A549 (cell line): Measurements from ENCODE around the gene MYOM1. TPM values are rescaled to one million over a fixed set of nuclear protein-coding genes. Genes with fewer than 3 reads are reported as not detected.

Experiments used
- ATAC-seq, 2 experiments: fragments of 200-7000 bp in 1 of 2; fragments of >200 bp in 1 of 2; cut with Nextera tagmentation in 1 of 2; cut with Tn5 transposase in 1 of 2; 3 replicates each; pipeline versions ENCODE4 v1.8.0 to v1.9.1; 2018 to 2020; ENCODE audit warnings: mild to moderate bottlenecking in 1 of 2, moderate library complexity in 1 of 2
- CTCF ChIA-PET: fragments of 300-600 bp; sonication (Branson Sonifier 250); formaldehyde crosslinking; extraction: SDS; loops from one replicate; lab custom pipeline; 2021; ENCODE audit warnings: antibody characterized with exemption, inconsistent platforms; lab: Yijun Ruan, JAX
- POLR2A ChIA-PET: fragments of 350-600 bp; formaldehyde crosslinking; extraction: SDS; loops from one replicate; lab custom pipeline; 2021; ENCODE audit warnings: antibody characterized with exemption, inconsistent platforms; lab: Yijun Ruan, JAX
- DNase-seq, 2 experiments: peaks; one replicate each; pipeline versions ENCODE4 v3.0.0 to v3.0.0-alpha.2; 2011 to 2016; ENCODE audit warnings: low read depth in 1 of 2, low spot score in 1 of 2
- FAIRE-seq: peaks from 2 replicates; lab custom pipeline; 2011; peaks lifted over from hg19 to GRCh38; lab: Jason Lieb, UNC
- H3K27ac ChIP-seq, 2 experiments: fragments of >200 bp; sonication (Bioruptor Twin); formaldehyde crosslinking; 3 replicates each; pipeline ENCODE4 v1.5.1; 2016 to 2017
- H3K4me1 ChIP-seq: fragments of >200 bp; sonication (Bioruptor Twin); formaldehyde crosslinking; 3 replicates; pipeline ENCODE4 v1.6.1; 2016
- H3K4me2 ChIP-seq: fragments of >200 bp; sonication (Bioruptor Twin); formaldehyde crosslinking; 3 replicates; pipeline ENCODE4 v1.6.1; 2016
- H3K4me3 ChIP-seq: fragments of >200 bp; sonication (Bioruptor Twin); formaldehyde crosslinking; 3 replicates; pipeline ENCODE4 v1.5.1; 2016
- H3K9me3 ChIP-seq: fragments of >200 bp; sonication (Bioruptor Twin); formaldehyde crosslinking; 3 replicates; pipeline ENCODE4 v1.6.1; 2016
- BHLHE40 ChIP-seq: IDR thresholded peaks from 2 replicates; pipeline ENCODE4 v1.6.1; 2012; ENCODE audit warnings: low read depth, low read length, inconsistent platforms
- CBX8 ChIP-seq: fragments of 200-600 bp; sonication (generic); IDR thresholded peaks from 2 replicates; pipeline ENCODE4 v1.6.1; 2016
- CEBPB ChIP-seq, 2 experiments: fragments of >200 bp in 1 of 2; sonication (Bioruptor Twin) in 1 of 2; formaldehyde crosslinking in 1 of 2; IDR thresholded peaks; 2 replicates each; pipeline ENCODE4 v1.6.1; 2012 to 2016
- EHF ChIP-seq: fragments of 250-450 bp; sonication (Bioruptor Pico); IDR thresholded peaks from 2 replicates; pipeline ENCODE4 v1.5.0; 2020; ENCODE audit warnings: mild to moderate bottlenecking
- EHMT2 ChIP-seq: fragments of 200-600 bp; sonication (generic); IDR thresholded peaks from 2 replicates; pipeline ENCODE4 v1.6.1; 2016; ENCODE audit warnings: antibody characterized with exemption, low read depth, mild to moderate bottlenecking, moderate library complexity
- ESRRA ChIP-seq: fragments of 150-350 bp; IDR thresholded peaks from 2 replicates; pipeline ENCODE4 v1.6.1; 2014; ENCODE audit warnings: mild to moderate bottlenecking, low read length, borderline replicate concordance
- FOSB ChIP-seq: fragments of 250-450 bp; sonication (Bioruptor Pico); IDR thresholded peaks from 2 replicates; pipeline ENCODE4 v1.5.0; 2020; ENCODE audit warnings: mild to moderate bottlenecking, moderate library complexity
- FOXS1 ChIP-seq: fragments of 250-450 bp; sonication (Bioruptor Pico); IDR thresholded peaks from 2 replicates; pipeline ENCODE4 v1.5.0; 2020; ENCODE audit warnings: mild to moderate bottlenecking, moderate library complexity
- HDAC2 ChIP-seq: fragments of 200-600 bp; sonication (generic); IDR thresholded peaks from 2 replicates; pipeline ENCODE4 v1.6.1; 2016
- JUNB ChIP-seq: fragments of >200 bp; sonication (Bioruptor Twin); formaldehyde crosslinking; IDR thresholded peaks from 2 replicates; pipeline ENCODE4 v1.6.1; 2016
- MAFK ChIP-seq: fragments of 450-650 bp; IDR thresholded peaks from 2 replicates; pipeline ENCODE4 v1.6.1; 2014; ENCODE audit not compliant: partially characterized antibody
- MYC ChIP-seq: IDR thresholded peaks from 2 replicates; pipeline ENCODE4 v1.6.1; 2012; ENCODE audit warnings: mild to moderate bottlenecking, inconsistent platforms, low read length, improper control_type of control experiment, borderline replicate concordance
- NPAS2 ChIP-seq: fragments of 250-450 bp; sonication (Bioruptor Pico); IDR thresholded peaks from 2 replicates; pipeline ENCODE4 v1.8.0; 2022; ENCODE audit warnings: mild to moderate bottlenecking, moderate library complexity, borderline replicate concordance
- NR3C1 ChIP-seq: fragments of >200 bp; sonication (Bioruptor Twin); formaldehyde crosslinking; IDR thresholded peaks from 3 replicates; pipeline ENCODE4 v1.6.1; 2017
- PBX3 ChIP-seq: IDR thresholded peaks from 2 replicates; pipeline ENCODE4 v1.6.1; 2012
- PHF8 ChIP-seq: fragments of 200-600 bp; sonication (generic); IDR thresholded peaks from 2 replicates; pipeline ENCODE4 v1.6.1; 2016; ENCODE audit warnings: low read depth, mild to moderate bottlenecking, antibody characterized with exemption, moderate library complexity, borderline replicate concordance
- RARB ChIP-seq: fragments of 250-450 bp; sonication (Bioruptor Pico); IDR thresholded peaks from 2 replicates; pipeline ENCODE4 v1.8.0; 2021; ENCODE audit warnings: mild to moderate bottlenecking, moderate library complexity
- RCOR1 ChIP-seq: fragments of 150-350 bp; IDR thresholded peaks from 2 replicates; pipeline ENCODE4 v1.6.1; 2014; ENCODE audit warnings: antibody characterized with exemption, low read length, low read depth
- RFX5 ChIP-seq: fragments of 450-650 bp; IDR thresholded peaks from 2 replicates; pipeline ENCODE4 v1.7.1; 2014; ENCODE audit warnings: antibody characterized with exemption, mild to moderate bottlenecking, moderate library complexity
- SMC3 ChIP-seq: fragments of >200 bp; sonication (Bioruptor Twin); formaldehyde crosslinking; IDR thresholded peaks from 3 replicates; pipeline ENCODE4 v1.6.1; 2018; ENCODE audit warnings: inconsistent platforms
- USF2 ChIP-seq: fragments of 450-650 bp; IDR thresholded peaks from 2 replicates; pipeline ENCODE4 v1.6.1; 2014; ENCODE audit warnings: antibody characterized with exemption
- ZC3H11A ChIP-seq: fragments of 450-650 bp; IDR thresholded peaks from 2 replicates; pipeline ENCODE4 v1.6.1; 2014; ENCODE audit warnings: antibody characterized with exemption, mild to moderate bottlenecking
- ZFP36 ChIP-seq: fragments of 450-650 bp; IDR thresholded peaks from 2 replicates; pipeline ENCODE4 v1.6.1; 2014; ENCODE audit warnings: borderline replicate concordance; ENCODE audit not compliant: partially characterized antibody
- WGBS: methylation state at CpG from one replicate; pipeline ENCODE4 v1.1.6; 2017; ENCODE audit errors: missing lambda C conversion rate; 5-methylcytosine and 5-hydroxymethylcytosine counted together
- polyA plus RNA-seq, 4 experiments: library from polyadenylated mRNA; depleted of rRNA in 3 of 4; stranded (reverse); fragments of >200 nt; fragmentation: RNase III in 1 of 4; extraction: RNeasy Plus Mini Kit Qiagen cat#74134 plus additional on column Dnase treatment in 1 of 4; gene quantifications; 2 replicates in 3 of 4; 3 replicates in 1 of 4; pipeline ENCODE4 v1.2.3, GENCODE V29; 2011 to 2017
- TF ChIP-seq, protein P1 (sequence below): fragments of >200 bp; sonication (Bioruptor Twin); formaldehyde crosslinking; IDR thresholded peaks from 2 replicates; pipeline ENCODE4 v1.6.1; 2016
- TF ChIP-seq, protein P2 (sequence below): fragments of >200 bp; sonication (Bioruptor Twin); formaldehyde crosslinking; IDR thresholded peaks from 3 replicates; pipeline ENCODE4 v1.5.1; 2016

The MYOM1 gene
- polyA plus RNA-seq, 2 of the 4 experiments (the other 2 are of a cell fraction) = 0.18 to 0.30 TPM

DNA sequence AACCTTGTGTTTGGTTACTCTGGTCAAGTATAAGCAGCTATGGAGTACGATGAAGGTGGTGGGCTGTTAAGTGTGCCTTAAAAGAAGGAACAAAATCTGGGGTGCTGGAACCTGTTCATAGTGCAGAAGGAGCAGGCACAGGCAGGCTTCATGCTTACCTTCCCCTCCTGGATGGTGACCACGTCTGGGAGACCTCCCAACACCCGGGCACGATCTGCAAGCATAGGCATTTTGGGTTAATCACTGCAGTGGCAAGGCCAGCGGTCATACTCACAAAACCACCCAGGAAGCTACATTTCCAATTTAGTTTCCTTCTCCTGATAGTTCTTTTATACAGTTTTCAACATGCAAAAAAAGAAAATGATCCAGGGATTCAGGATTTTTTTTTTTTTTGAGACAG lies 148.1 kb downstream of the MYOM1 start:
- ChIA-PET CTCF (interaction anchor here (0.7 to 1.9 kb wide), 2 partner anchors 9 to 80 kb away, joined by 4 read pairs; no protein-coding TSS in a partner anchor), POLR2A (no interaction called here)
- no peaks in the 10 kb centered on the region for H3K4me1 ChIP-seq
- H3K27ac ChIP-seq = no peak overlapping the region
- no peaks in the 10 kb centered on the region for H3K9me3 ChIP-seq
- DNase-seq = no peak
- no peak for FAIRE-seq
- no peak overlapping the region for H3K4me2 ChIP-seq
- WGBS = 96% methylated on average over 4 of the region's 5 CpGs
- H3K4me3 ChIP-seq = no peak overlapping the region
- TF ChIP-seq, protein P1, sequence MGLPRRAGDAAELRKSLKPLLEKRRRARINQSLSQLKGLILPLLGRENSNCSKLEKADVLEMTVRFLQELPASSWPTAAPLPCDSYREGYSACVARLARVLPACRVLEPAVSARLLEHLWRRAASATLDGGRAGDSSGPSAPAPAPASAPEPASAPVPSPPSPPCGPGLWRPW = no peak
- no peak for TF ChIP-seq FOSB (CRISPR knock-in tag)
- TF ChIP-seq HDAC2 = no peak
- no peak for TF ChIP-seq JUNB
- TF ChIP-seq FOXS1 (CRISPR knock-in tag) = no peak
- no peak for TF ChIP-seq NR3C1
- TF ChIP-seq ZFP36 = no peak
- TF ChIP-seq PHF8 = no peak
- no peak for TF ChIP-seq NPAS2 (CRISPR knock-in tag)
- no peak for TF ChIP-seq BHLHE40
- ATAC-seq = no peak

GRCh38 chr18:3069671-3070433 lies 149.9 kb downstream of the MYOM1 start:
- Histone ChIP-seq H3K4me1 (no peaks in the 10 kb centered on the region), H3K27ac (no peak overlapping the region), H3K9me3 (no peaks in the 10 kb centered on the region), H3K4me2 (no peak overlapping the region), H3K4me3 (no peak overlapping the region)
- TF ChIP-seq MYC = no peak
- TF ChIP-seq PBX3 = no peak
- no peak for TF ChIP-seq RARB (CRISPR knock-in tag)
- TF ChIP-seq CEBPB (IDR thresholded peaks at IDR 0.05) = no peak
- no peak for TF ChIP-seq CBX8
- TF ChIP-seq SMC3 = no peak
- no peak for TF ChIP-seq HDAC2
- TF ChIP-seq ESRRA = no peak
- ChIA-PET CTCF (no interaction called here), POLR2A (no interaction called here)
- no peak for DNase-seq
- no peak for FAIRE-seq
- ATAC-seq = no peak
- 66% methylated on average over 5 of the region's 5 CpGs for WGBS

GRCh38 chr18:3067722-3068121 lies 152.0 kb downstream of the MYOM1 start:
- FAIRE-seq = no peak
- no peaks in the 10 kb centered on the region for H3K4me1 ChIP-seq
- 74% methylated on average over 5 of the region's 5 CpGs for WGBS
- DNase-seq = no peak
- no peak overlapping the region for H3K27ac ChIP-seq
- CTCF ChIA-PET = no interaction called here
- H3K4me2 ChIP-seq = no peak overlapping the region
- POLR2A ChIA-PET = no interaction called here
- TF ChIP-seq JUNB (no peak), EHMT2 (no peak), ZC3H11A (no peak), RFX5 (no peak), MAFK (no peak), USF2 (no peak), EHF (no peak), ESRRA (no peak), RCOR1 (no peak), CEBPB (IDR thresholded peaks at IDR 0.05) (no peak)
- TF ChIP-seq, protein P2, sequence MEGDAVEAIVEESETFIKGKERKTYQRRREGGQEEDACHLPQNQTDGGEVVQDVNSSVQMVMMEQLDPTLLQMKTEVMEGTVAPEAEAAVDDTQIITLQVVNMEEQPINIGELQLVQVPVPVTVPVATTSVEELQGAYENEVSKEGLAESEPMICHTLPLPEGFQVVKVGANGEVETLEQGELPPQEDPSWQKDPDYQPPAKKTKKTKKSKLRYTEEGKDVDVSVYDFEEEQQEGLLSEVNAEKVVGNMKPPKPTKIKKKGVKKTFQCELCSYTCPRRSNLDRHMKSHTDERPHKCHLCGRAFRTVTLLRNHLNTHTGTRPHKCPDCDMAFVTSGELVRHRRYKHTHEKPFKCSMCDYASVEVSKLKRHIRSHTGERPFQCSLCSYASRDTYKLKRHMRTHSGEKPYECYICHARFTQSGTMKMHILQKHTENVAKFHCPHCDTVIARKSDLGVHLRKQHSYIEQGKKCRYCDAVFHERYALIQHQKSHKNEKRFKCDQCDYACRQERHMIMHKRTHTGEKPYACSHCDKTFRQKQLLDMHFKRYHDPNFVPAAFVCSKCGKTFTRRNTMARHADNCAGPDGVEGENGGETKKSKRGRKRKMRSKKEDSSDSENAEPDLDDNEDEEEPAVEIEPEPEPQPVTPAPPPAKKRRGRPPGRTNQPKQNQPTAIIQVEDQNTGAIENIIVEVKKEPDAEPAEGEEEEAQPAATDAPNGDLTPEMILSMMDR = no peak
- ATAC-seq = no peak
- H3K9me3 ChIP-seq = no peaks in the 10 kb centered on the region
- no peak overlapping the region for H3K4me3 ChIP-seq
